PC-3 (cell line): ENCODE data around the gene HIPK2. TPM values are rescaled to one million over a fixed set of nuclear protein-coding genes. Genes with fewer than 3 reads are reported as not detected.

Source experiments
- ATAC-seq: fragments of 200-7000 bp; cut with Tn5 transposase; 2 replicates; pipeline ENCODE4 v1.9.1; 2020; ENCODE audit warnings: mild to moderate bottlenecking, moderate library complexity
- BruUV-seq: library from RNA; stranded (reverse); fragments of 400-500 nt; replicated peaks from 2 replicates; lab custom pipeline; 2021; lab: Mats Ljungman, UMichigan
- CTCF ChIA-PET: fragments of 300-600 bp; sonication (Branson Sonifier 250); formaldehyde crosslinking; loops from one replicate; lab custom pipeline; 2022; ENCODE audit warnings: antibody characterized with exemption; lab: Charles Lee
- POLR2A ChIA-PET: fragments of 300-600 bp; sonication (Branson Sonifier 250); formaldehyde crosslinking; loops from one replicate; lab custom pipeline; 2022; ENCODE audit warnings: antibody characterized with exemption; ENCODE audit not compliant: unreplicated experiment; lab: Charles Lee
- DNase-seq: peaks from one replicate; pipeline ENCODE4 v3.0.0-alpha.2; 2015
- H2AFZ ChIP-seq: fragments of 300-600 bp; sonication (generic); 2 replicates; pipeline ENCODE4 v1.6.0; 2016; ENCODE audit warnings: antibody characterized with exemption, low read length
- H3F3A ChIP-seq: fragments of 300-600 bp; sonication (generic); one replicate; pipeline ENCODE4 v1.6.0; 2017; ENCODE audit warnings: antibody characterized with exemption, low read length, control low read depth, mild to moderate bottlenecking; ENCODE audit not compliant: unreplicated experiment
- H3K27ac ChIP-seq: fragments of 300-600 bp; sonication (generic); 2 replicates; pipeline ENCODE4 v1.5.1; 2016; ENCODE audit warnings: mild to moderate bottlenecking, low read length
- H3K27me3 ChIP-seq: fragments of 300-600 bp; sonication (generic); 2 replicates; pipeline ENCODE4 v1.6.1; 2016; ENCODE audit warnings: low read length, mixed read lengths
- H3K36me3 ChIP-seq: fragments of 300-600 bp; sonication (generic); 2 replicates; pipeline ENCODE4 v1.6.1; 2016; ENCODE audit warnings: low read depth, mixed run types, low read length, mixed read lengths
- H3K4me1 ChIP-seq: fragments of 300-600 bp; sonication (generic); 2 replicates; pipeline ENCODE4 v1.5.1; 2016; ENCODE audit warnings: low read length; ENCODE audit not compliant: insufficient read depth
- H3K4me2 ChIP-seq: fragments of 300-600 bp; sonication (generic); 2 replicates; pipeline ENCODE4 v1.6.0; 2016; ENCODE audit warnings: low read length
- H3K4me3 ChIP-seq: fragments of 300-600 bp; sonication (generic); 2 replicates; pipeline ENCODE4 v1.5.1; 2016; ENCODE audit warnings: mild to moderate bottlenecking, low read length, mixed read lengths
- H3K79me2 ChIP-seq: fragments of 300-600 bp; sonication (generic); 2 replicates; pipeline ENCODE4 v1.6.1; 2017; ENCODE audit warnings: low read length, mixed read lengths
- H3K9ac ChIP-seq: fragments of 300-600 bp; sonication (generic); 2 replicates; pipeline ENCODE4 v1.6.0; 2016; ENCODE audit warnings: mild to moderate bottlenecking, low read length
- H3K9me2 ChIP-seq: fragments of 300-600 bp; sonication (generic); replicated peaks from 2 replicates; pipeline ENCODE4 v1.6.1; 2016; ENCODE audit warnings: mixed run types, low read length, mixed read lengths
- H3K9me3 ChIP-seq: fragments of 300-600 bp; sonication (generic); 2 replicates; pipeline ENCODE4 v1.6.1; 2016; ENCODE audit warnings: low read length, mixed read lengths
- H4K20me1 ChIP-seq: fragments of 300-600 bp; sonication (generic); 2 replicates; pipeline ENCODE4 v1.6.1; 2016; ENCODE audit warnings: low read length, mixed read lengths
- EZH2 ChIP-seq: fragments of 300-600 bp; sonication (generic); IDR thresholded peaks from one replicate; pipeline ENCODE4 v1.6.1; 2017; ENCODE audit warnings: antibody characterized with exemption, mild to moderate bottlenecking, low read length; ENCODE audit not compliant: unreplicated experiment
- EZH2phosphoT487 ChIP-seq: fragments of 300-600 bp; sonication (generic); IDR thresholded peaks from 2 replicates; pipeline ENCODE4 v1.6.1; 2018; ENCODE audit warnings: mild to moderate bottlenecking, antibody characterized with exemption, low read length, borderline replicate concordance
- intact Hi-C: fragments of 100-400 bp; cut with micrococcal nuclease; formaldehyde crosslinking; loops from 2 replicates; pipeline ENCODE4 v1.9.0; 2023
- total RNA-seq: library from RNA; depleted of rRNA; stranded (reverse); fragments of >200 nt; gene quantifications from 2 replicates; pipeline ENCODE4 v1.2.3, GENCODE V29; 2014
- TF ChIP-seq, protein P1 (sequence below): fragments of 300-600 bp; sonication (generic); conservative IDR thresholded peaks from 2 replicates; pipeline ENCODE4 v1.5.1; 2017; ENCODE audit warnings: antibody characterized with exemption, low read depth, mild to moderate bottlenecking, low read length

Gene HIPK2
- total RNA-seq, 1 experiment from 2014 or later = 38.1 TPM

DNA sequence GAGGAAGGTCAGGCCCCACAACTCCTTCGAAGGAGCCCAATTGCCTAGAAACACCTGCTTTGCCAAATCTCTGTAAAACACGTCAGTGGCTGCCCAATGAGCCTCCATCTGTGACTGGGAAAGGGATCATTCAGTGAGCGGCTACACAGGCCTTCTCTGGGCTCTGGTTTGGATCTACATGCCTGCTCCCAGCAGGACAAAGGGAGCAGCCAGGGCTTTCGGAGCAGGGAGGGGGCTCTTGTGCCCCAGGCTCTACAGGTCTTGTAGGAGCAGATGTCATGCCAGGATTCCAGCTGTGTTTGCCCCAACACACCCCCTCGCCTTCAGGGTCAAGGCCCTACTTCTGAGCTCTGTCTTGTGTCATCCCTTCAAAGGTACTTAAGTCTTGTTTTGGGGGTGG is 180.8 kb downstream of the HIPK2 start:
- H3K27me3 ChIP-seq = no peaks in the 10 kb centered on the region
- no peaks in the 10 kb centered on the region for H3F3A ChIP-seq
- no peaks in the 10 kb centered on the region for H3K79me2 ChIP-seq
- POLR2A ChIA-PET = no interaction called here
- 0 out of 2 replicates have a peak, but pooled peaks cover 7% of the 10 kb centered on the region for H3K4me1 ChIP-seq
- H4K20me1 ChIP-seq = no peaks in the 10 kb centered on the region
- CTCF ChIA-PET = no interaction called here
- no peaks in the 10 kb centered on the region for H3K9me2 ChIP-seq
- H3K36me3 ChIP-seq = peaks cover 83% of the 10 kb centered on the region
- no peak overlapping the region for H3K27ac ChIP-seq
- ATAC-seq = no peak
- no peak for DNase-seq
- intact Hi-C loops = no loop called here
- H3K9me3 ChIP-seq = no peaks in the 10 kb centered on the region
- TF ChIP-seq EZH2 = no peak
- TF ChIP-seq, protein P1, sequence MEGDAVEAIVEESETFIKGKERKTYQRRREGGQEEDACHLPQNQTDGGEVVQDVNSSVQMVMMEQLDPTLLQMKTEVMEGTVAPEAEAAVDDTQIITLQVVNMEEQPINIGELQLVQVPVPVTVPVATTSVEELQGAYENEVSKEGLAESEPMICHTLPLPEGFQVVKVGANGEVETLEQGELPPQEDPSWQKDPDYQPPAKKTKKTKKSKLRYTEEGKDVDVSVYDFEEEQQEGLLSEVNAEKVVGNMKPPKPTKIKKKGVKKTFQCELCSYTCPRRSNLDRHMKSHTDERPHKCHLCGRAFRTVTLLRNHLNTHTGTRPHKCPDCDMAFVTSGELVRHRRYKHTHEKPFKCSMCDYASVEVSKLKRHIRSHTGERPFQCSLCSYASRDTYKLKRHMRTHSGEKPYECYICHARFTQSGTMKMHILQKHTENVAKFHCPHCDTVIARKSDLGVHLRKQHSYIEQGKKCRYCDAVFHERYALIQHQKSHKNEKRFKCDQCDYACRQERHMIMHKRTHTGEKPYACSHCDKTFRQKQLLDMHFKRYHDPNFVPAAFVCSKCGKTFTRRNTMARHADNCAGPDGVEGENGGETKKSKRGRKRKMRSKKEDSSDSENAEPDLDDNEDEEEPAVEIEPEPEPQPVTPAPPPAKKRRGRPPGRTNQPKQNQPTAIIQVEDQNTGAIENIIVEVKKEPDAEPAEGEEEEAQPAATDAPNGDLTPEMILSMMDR = no peak
- no peak for TF ChIP-seq EZH2phosphoT487
- no peak overlapping the region for H3K9ac ChIP-seq
- no peak overlapping the region for H3K4me3 ChIP-seq
- H3K4me2 ChIP-seq = no peak overlapping the region
- BruUV-seq = no TSS peak
- H2AFZ ChIP-seq = no peak overlapping the region

DNA sequence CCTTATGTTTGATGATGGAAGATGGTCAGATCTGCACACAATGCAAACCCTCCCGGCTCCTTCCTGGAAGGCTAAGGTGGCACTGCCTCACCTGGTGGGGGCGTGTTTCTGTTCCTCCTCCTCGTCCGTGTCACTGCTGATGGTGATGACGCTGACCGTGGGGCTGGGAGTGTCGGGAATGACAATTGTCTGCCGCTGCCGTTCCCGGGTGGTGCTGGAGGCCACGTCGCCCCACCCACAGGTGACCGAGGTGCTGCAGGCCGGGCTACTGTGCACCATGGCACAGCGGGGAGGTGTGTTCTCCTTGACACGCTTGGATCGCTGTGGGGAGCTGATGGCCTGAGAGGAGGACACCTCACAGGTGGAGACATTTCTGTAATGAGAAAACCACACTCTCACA is 181.2 kb downstream of the HIPK2 start:
- peaks cover 86% of the 10 kb centered on the region for H3K36me3 ChIP-seq
- intact Hi-C loops = no loop called here
- no peaks in the 10 kb centered on the region for H3K9me3 ChIP-seq
- no peak overlapping the region for H3K4me3 ChIP-seq
- H3K4me1 ChIP-seq = 0 out of 2 replicates have a peak, but pooled peaks cover 7% of the 10 kb centered on the region
- no peaks in the 10 kb centered on the region for H3K9me2 ChIP-seq
- H3K27me3 ChIP-seq = no peaks in the 10 kb centered on the region
- H3K79me2 ChIP-seq = no peaks in the 10 kb centered on the region
- BruUV-seq = no TSS peak
- no peaks in the 10 kb centered on the region for H4K20me1 ChIP-seq
- no peak overlapping the region for H3K4me2 ChIP-seq
- H3K9ac ChIP-seq = no peak overlapping the region
- ATAC-seq = no peak
- ChIA-PET POLR2A (no interaction called here), CTCF (no interaction called here)
- DNase-seq = no peak
- TF ChIP-seq, protein P1 = no peak
- TF ChIP-seq EZH2phosphoT487 = no peak
- no peak for TF ChIP-seq EZH2
- H2AFZ ChIP-seq = no peak overlapping the region
- no peak overlapping the region for H3K27ac ChIP-seq
- H3F3A ChIP-seq = no peaks in the 10 kb centered on the region

DNA sequence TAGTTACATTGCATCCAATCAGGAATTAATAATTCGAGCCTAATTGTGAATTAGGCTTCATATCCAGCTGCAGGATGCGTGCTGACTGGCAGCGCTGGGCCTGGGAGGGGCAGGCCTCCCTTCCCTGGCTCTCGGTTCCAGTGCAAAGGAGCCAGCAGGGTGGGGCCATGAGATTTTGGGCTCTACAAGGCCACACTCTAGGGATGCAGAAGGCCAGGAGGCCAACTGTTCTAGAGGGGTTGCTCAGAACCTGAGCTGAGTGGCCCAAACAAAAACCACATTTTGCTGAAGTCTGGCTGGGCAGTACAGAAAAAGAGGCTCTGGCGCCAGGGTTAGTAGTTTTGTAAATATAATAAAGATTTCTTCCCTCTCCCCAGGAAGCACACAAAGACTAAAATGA is 182.0 kb downstream of the HIPK2 start:
- no peak overlapping the region for H2AFZ ChIP-seq
- ATAC-seq (no peak), DNase-seq (no peak)
- no peaks in the 10 kb centered on the region for H3K27me3 ChIP-seq
- POLR2A ChIA-PET = no interaction called here
- BruUV-seq = no TSS peak
- CTCF ChIA-PET = no interaction called here
- TF ChIP-seq, protein P1 = no peak
- TF ChIP-seq EZH2phosphoT487 (no peak), EZH2 (no peak)
- no peak overlapping the region for H3K4me2 ChIP-seq
- intact Hi-C loops = no loop called here
- H3K79me2 ChIP-seq = no peaks in the 10 kb centered on the region
- no peak overlapping the region for H3K27ac ChIP-seq
- H3K9me3 ChIP-seq = no peaks in the 10 kb centered on the region
- no peaks in the 10 kb centered on the region for H3F3A ChIP-seq
- no peak overlapping the region for H3K4me3 ChIP-seq
- no peak overlapping the region for H3K9ac ChIP-seq
- no peaks in the 10 kb centered on the region for H3K9me2 ChIP-seq
- no peaks in the 10 kb centered on the region for H4K20me1 ChIP-seq
- H3K36me3 ChIP-seq = peaks cover 90% of the 10 kb centered on the region
- 0 out of 2 replicates have a peak, but pooled peaks cover 7% of the 10 kb centered on the region for H3K4me1 ChIP-seq
